Raji (cell line): ENCODE data around the gene UFSP2.

Experiments used
- POLR2A ChIP-seq: IDR thresholded peaks from 2 replicates; pipeline ENCODE4 v1.6.1; 2011; ENCODE audit warnings: low read depth, low read length, control low read depth; ENCODE audit not compliant: insufficient read depth

UFSP2 gene

DNA sequence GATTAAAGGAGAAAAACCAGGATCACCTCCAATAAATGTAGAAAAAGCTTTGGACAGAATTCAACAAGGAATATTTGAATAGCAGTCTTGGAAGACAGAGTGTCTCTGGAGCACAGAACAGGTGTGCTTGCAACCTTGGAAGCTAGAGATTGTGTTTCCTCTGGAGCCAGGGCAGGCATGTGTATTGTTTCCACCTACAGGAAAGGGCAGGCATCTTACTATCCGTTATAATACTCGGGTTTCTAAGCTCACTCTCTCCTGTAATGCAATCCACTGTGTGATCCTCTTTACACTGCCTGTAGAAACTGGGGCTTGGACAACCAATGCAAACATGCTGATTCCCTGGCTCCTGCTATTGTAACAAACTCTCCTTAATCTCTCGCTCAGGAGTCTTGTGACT is 31.4 kb upstream of the UFSP2 start:
- TF ChIP-seq POLR2A = no peak

- TF ChIP-seq POLR2A = no peak
These were observed 30.4 kb upstream of the UFSP2 start for GRCh38 chr4:185456131-185456530.

- no peak for TF ChIP-seq POLR2A
These were observed 19.4 kb upstream of the UFSP2 start for GRCh38 chr4:185445209-185445608.

GRCh38 chr4:185441479-185441878 is 15.7 kb upstream of the UFSP2 start:
- TF ChIP-seq POLR2A = no peak

DNA sequence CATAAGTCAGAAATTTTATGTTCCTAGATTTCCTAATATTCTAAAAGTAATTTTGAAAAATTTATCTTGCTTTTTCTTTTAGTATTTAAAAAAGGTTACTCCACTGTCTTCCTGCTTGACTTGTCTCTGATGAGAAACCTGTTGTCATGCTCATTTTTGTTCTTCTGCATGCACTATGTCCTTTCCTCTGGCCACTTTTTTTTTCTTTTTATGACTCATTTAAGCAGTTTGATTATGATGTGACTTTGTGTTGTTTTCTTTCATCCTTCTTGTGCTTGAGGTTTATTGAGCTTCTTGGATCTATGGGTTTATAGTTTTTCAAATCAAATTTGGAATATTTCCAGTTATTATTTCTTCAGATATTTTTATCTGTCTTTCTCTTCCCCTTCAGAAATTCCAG is 12.0 kb upstream of the UFSP2 start:
- no peak for TF ChIP-seq POLR2A

- no peak for TF ChIP-seq POLR2A
These were observed 9.7 kb upstream of the UFSP2 start for GRCh38 chr4:185435466-185435865.

GRCh38 chr4:185429660-185430059 is 3.9 kb upstream of the UFSP2 start:
- TF ChIP-seq POLR2A = no peak

- TF ChIP-seq POLR2A = no peak
These were observed 1.4 kb upstream of the UFSP2 start for GRCh38 chr4:185426960-185427688.

- no peak for TF ChIP-seq POLR2A
These were observed 688 bp downstream of the UFSP2 start for GRCh38 chr4:185424905-185425646.

DNA sequence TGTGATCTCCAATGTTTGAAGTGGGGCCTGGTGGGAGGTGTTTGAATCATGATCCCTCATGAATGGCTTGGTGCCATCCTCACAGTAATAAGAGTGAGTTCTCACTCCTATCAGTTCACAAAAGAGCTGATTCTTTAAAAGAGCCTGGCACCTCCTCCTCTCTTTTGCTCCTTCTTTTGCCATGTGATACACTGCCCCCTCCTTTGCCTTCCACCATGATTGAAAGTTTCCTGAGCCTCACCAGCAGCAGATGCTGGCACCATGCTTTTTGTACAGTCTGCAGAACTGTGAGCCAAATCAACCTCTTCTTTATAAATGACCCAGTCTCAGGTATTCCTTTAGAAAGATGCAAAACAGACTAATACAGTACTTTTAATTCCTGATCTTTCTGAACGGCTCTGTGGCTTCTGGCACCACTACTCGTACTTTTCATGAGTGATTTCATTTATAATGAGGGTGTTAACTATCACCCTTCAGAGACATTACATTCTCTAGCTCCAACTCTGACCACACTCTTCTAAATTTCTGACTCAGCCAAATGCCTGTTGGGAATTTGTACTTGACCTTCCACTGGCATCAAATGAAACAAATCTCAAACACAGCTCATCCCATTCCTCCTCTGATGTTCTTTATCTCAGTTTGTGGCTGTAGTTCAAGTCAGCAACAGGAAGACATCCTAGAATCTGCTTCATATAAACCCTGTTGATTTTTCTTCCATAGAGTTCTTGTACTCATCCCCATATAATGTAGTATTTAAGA is 4.2 kb downstream of the UFSP2 start:
- no peak for TF ChIP-seq POLR2A

- no peak for TF ChIP-seq POLR2A
These were observed 8.8 kb downstream of the UFSP2 start for GRCh38 chr4:185416955-185417354.

GRCh38 chr4:185412412-185412811 is 13.4 kb downstream of the UFSP2 start:
- TF ChIP-seq POLR2A = no peak

GRCh38 chr4:185411849-185412248 is 13.9 kb downstream of the UFSP2 start:
- TF ChIP-seq POLR2A = no peak

DNA sequence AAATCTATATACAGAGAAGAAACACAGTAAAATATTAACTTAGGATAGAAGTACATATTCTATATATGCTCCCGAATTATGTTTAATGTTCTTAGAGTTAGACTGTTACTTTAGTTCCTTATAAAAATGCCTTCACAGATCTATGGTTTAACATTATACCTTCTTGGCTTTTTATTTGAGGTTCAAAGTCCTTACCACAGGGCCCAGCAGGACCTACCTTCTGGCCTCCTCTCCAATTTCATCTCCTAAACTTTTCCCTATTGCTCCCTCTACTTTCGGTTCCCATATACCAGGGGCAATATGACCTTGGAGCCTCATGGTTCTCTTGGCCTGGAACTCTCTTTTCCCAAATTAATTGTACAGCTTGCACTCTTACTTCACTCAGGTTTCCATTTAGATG is 17.3 kb downstream of the UFSP2 start:
- TF ChIP-seq POLR2A = no peak

DNA sequence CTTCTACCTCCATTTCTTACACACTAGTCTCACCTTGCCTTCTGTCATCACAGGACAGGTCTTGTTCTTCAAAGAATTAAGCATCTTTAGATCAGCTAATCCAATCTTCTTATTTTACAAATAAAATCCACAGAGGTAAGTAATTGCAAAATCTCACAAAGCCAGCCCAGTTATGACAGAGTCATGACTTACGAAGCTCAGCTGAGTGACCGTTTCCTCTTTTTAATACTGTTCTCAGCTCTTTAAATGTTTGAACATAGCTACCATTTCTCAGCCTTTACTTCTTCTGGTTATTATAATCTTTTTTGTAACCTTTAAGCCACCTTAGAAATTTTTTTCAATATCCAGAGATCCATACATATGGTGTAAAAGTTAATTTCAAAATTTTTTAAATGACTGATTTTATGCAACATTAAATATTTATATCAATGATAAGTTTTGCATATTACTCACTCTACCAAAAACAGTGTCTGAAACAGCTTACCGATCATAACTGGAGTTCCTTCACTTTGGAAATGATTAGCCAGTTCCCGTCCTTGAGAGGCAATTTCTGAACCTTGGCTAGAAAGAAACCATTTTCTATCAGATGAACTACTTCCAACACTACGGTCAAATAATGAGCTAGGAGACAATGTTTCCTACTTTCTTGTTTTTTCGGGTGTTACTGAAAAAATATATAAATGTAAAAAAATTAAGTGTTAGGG is 20.3 kb downstream of the UFSP2 start:
- TF ChIP-seq POLR2A = no peak
